HG03139 (cell line): Measurements from ENCODE around the gene PAK2.
A peak's percentile ranks its signal among the peaks of the same experiment; 100 is the strongest.
"Not testable (repeated sequence)": the region's sequence is repeated elsewhere in the genome, so short reads cannot be mapped to it uniquely, and the experiment has no call there.

Experiments used
- ATAC-seq: cut with Tn5 transposase; IDR thresholded peaks from one replicate; pipeline ENCODE4 v1.9.1; 2021; ENCODE audit not compliant: unreplicated experiment

PAK2 gene

DNA sequence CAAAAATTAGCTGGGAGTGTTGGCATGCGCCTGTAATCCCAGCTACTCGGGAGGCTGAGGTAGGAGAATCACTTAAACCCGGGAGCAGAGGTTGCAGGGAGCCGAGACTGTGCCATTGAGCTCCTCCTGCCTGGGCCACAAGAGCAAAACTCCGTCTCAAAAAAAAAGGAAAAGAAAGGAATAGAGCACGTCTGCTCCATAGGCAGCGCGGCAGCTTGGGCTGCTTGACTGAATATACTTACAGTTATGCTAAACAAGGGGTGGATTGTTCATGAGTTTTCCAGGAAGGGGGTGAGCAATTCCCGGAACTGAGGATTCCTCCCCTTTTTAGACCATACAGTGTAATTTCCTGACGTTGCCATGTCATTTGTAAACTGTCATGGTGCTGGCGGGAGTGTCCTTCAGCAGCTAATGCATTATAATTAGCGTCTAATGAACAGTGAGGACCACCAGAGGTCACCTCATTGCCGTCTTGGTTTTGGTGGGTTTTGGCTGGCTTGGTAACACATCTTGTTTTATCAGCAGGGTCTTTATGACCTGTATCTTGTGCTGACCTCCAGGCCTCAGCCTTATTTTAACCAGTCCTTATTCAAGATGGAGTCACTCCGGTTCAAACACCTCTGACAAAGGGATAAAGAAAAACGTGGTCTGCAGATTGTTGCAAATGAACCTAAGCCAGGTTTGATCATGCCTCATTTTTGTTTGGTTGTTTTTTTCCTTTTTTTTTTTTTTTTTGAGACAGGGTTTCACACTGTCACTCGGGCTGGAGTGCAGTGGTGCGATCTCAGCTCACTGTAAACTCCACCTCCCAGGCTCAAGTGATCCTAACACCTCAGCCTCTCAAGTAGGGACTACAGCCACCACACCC, 103.1 kb downstream of the PAK2 start:
- ATAC-seq = no peak

DNA sequence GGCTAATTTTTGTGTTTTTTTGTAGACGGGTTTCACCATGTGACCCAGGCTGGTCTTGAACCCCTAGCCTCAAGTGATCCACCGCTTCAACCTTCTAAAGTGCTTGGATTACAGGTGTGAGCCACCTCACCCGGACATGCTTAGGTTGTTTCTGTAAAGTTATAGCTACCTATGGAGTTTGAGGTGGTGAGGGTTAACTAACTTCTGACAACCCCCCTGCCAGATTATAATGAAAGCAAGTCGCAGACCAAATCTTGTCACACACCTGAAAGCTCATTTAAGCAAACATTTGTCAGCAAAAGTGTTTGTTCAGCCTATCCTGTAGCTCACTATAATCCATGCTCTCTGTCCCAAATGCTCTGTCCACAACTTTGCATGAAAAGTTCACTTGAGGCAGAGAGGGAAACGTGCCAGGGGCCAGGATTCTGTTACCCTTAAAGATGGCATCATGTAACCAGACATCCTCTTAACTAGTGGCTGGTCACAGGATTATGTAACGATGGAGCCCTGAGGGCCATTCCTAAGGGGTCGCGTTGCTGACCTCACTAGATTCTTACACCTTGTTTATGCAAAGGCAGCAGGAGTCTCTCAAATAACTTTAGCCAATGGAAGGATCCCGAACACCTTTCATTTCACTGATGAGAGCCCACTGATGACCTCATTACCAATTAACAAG, 103.9 kb downstream of the PAK2 start:
- ATAC-seq = no peak

DNA sequence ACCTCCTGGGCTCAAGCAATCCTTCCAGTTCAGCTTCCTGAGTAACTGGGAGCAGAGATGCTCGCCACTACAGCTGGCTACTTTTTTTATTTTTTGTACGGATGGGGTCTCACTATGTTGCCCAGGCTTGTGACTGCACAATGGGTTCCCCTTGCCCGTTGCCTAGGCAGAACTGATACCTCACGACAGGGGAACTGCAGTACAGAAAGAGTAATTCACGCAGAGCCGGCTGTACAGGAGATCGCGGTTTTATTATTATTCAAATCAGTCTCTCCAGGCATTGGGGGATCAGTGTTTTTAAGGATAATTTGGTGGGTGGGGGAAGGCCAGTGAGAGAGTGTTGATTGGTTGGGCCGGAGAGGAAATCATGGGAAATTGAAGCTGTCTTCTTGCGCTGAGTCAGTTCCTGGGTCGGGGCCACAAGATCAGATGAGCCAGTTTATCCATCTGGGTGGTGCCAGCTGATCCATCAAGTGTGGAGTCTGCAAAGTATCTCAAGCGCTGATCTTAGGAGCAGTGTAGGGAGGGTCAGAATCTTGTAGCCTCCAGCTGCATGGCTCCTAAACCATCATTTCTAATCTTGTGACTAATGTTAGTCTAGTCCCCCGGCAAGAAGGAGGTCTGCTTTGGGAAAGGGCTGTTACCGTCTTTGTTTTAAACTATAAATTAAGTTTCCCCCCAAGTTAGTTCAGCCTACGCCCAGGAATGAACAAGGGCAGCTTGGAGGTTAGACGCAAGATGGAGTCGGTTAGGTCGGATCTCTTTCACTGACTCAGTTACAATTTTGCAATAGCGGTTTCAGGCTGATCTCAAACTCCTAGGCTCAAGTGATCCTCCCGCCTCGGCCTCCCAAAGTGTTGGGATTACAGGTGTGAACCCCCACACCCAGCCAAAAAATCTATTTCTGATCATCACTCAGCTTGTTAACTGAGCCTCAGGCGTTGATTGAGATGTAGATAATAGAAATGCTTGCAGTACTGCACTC, 104.9 kb downstream of the PAK2 start:
- ATAC-seq = not testable (repeated sequence)

DNA sequence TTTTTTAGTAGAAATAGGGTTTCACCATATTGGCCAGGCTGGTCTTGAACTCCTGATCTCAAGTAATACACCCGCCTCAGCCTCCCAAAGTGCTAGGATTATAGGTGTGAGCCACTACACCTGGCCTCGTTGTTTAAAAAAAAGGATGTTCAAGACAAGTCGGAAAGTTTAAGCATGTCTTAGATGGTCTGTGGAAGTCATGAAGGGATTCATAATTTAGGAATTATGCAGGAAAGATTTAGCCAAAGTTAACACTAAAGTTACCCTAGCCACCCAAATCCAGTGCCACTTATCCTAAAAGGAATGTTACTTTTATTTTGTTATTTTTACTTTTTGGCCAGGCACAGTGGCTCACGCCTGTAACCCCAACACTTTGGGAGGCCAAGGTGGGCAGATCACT, 108.7 kb downstream of the PAK2 start:
- not testable (repeated sequence) for ATAC-seq

DNA sequence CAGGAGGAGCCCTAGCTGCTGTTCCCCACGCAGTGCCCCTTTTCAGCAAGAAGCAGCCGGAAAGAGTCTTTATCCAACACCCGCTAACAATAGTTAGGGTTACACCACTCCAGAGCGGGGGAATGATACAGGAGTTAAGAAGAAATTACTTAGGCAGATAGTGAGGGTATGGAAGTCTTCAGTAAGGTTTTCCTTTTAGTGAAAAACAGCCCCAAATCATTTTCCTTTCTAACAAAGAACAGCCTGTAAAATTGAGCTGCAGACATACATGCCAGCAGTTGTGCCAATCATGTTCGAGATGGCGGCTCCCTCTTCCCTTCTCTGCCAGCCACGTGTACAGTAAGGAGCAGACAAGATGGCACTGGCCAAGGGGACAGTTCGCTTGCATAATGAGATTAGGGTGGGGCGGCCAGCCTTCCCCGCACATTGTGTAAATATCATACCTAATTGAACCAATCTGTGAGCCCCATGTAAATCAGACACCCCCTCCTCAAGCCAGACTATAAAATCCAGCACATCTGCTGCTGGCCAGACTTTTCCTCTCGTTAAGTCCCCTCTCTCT, 109.6 kb downstream of the PAK2 start:
- no peak for ATAC-seq

DNA sequence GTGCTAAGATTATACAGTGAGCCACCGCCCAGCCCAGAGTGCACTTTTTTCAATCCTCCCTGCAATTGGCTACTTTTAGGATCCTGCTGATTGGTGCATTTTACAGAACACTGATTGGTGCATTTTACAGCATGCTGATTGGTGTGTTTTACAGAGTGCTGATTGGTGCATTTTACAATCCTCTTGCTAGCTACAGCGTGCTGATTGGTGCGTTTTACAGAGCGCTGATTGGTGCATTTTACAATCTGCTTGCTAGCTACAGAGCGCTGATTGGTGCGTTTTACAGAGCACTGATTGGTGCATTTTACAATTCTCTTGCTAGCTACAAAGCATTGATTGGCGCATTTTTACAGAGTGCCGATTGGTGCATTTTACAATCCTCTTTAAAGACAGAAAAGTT, 123.3 kb downstream of the PAK2 start:
- ATAC-seq = not testable (repeated sequence)

DNA sequence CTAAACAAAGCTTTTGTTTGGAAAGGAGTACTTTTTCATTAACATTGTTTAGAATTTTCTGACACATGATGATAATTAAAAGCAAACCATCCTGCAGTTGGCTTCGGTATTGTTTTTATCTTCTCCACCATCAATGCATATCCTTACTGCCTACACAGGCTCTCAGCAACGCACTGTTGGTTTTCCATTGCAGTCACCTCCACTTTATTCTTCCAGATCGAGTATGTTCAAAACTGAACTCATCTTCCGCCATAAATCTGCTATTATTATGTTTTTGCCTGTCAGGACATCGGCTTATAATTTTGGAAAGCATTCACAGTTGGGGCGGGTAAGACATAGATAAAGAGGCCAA, 127.5 kb downstream of the PAK2 start:
- ATAC-seq = no peak

DNA sequence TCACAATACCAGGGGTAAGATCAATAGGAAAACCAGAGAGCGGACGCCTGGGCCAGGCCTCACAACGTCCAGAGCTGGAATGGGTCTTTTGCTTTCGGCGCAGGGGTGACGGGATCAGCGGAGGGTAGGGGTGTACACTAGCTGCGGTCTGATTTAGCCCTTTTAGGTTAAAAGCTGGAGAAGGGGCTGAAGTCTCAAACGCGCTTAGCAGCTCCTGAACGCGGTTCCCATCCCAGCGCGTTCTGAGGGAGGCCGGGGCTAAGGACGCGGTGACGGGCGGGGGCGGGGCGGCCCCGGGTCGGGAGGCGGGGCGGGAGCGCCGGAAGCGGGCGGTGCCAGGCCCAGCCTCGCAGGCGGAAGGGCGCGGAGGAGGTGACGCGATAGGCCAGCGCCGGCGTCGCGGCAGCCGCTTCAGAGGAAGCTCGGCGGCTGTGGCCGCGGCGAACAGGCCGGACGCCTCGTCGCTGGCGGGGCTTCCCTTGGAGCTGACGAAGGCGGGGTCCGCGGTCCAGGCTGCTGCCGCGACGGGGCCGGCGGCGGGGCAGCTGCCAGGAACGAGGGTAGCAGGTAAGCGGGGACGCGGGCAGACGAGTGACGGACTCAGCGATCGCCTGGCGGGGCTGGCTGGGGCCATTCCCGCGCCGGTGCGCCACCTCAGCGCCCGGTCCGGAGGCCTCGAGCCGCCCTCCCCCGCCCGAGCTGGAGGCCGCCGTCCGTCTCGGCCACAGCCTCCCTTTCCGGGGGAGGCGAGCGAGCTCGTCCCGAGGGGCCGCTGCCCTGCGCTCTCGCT, 128.0 kb downstream of the PAK2 start, which contains the start of gene SENP5:
SENP5 (plus strand) TSS at position 414 of the 790 bp plus-strand sequence. CDS start 17,262 bp downstream, outside the sequence.
- ATAC-seq = peak; percentile 83

DNA sequence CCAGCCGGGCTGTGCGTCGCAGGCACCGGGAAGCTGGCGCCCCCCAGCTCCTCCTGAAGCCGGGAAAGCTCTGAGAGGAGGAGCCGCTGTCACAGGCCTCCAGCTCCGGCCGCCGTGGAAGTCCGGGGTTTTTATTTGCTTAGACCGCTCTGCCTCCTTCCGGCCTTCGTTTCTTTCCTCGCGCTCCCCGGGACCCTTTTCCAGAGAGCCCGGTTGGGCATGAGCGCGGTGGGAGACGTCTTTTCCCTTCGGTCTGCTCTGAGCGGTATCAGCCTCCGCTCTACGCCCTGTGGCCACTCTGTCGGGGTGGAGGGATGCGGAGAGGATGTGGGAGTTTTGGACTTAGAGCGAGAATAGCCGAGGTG, 128.6 kb downstream of the PAK2 start:
- peak; percentile 23 for ATAC-seq

DNA sequence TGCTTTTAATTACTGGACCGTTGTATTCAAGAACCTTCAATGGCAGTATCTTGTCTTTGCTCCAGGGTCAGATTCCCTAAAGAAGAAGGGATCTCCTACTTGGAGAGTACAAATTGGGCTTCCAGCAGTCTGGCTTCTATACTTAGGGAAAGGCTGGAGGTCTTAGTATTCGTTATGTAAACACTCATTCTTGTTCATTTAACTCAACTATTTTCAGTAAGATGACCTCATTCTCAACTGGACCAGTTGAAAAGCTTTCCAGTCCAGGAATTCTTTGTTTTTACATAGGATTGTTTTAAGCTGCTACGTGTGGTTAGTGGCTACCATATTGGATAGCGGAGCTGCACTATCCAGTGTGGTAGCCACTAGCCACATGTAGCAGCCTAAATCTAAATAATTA, 132.7 kb downstream of the PAK2 start:
- ATAC-seq = no peak

DNA sequence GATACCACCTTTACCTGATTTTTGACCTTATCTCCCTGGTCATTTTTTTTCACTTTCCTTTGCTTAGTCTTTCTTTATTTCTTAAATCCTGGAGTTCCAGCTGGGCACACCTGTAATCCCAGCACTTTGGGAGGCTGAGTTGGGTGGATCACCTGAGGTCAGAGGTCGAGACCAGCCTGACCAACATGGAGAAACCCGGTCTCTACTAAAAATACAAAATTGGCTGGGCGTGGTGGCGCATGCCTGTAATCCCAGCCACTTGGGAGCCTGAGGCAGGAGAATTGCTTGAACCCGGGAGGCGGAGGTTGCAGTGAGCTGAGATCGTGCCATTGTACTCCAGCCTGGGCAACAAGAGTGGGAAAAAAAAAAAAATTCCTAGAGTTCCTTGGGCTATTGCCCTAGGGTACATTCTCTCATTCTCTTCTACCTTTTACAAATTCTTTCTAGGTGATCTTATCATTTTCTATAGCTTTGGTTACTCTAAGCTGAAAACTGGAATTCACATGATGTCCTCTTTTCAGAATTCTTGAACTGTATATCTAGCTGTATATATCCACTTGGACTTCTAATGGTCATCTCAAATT, 134.9 kb downstream of the PAK2 start:
- not testable (repeated sequence) for ATAC-seq

DNA sequence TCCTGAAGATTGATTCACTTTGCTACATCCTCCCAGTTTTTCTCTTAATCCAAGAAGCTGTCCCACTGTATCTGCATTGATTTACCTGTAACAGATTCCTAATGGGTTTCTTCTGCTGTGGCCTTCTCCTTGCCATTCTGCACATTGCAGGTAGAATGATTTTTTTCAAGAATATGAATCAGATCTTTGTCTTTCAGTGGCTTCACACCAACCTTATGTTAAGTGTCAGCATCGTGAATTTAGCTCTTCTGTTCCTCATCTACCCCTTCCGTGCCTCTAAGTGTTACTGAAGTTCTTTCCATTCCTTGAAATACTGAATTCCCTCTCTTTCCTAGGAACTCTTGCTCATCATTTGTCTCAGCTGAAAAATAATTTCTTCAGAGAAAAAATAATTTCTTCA, 135.6 kb downstream of the PAK2 start:
- ATAC-seq = no peak
